OCI-LY3 (cell line): ENCODE data around the gene WIZ.

Experiments used
- EZH2phosphoT487 ChIP-seq: fragments of 200-600 bp; shearing (Covaris generic); IDR thresholded peaks from 2 replicates; pipeline ENCODE4 v1.6.1; 2018; ENCODE audit warnings: antibody characterized with exemption, mixed run types, low read depth
- TF ChIP-seq, protein P1 (sequence below): fragments of 200-600, 300-600 bp; sonication (generic); IDR thresholded peaks from 2 replicates; pipeline ENCODE4 v1.5.1; 2014; ENCODE audit warnings: antibody characterized with exemption, low read length, low read depth

DNA sequence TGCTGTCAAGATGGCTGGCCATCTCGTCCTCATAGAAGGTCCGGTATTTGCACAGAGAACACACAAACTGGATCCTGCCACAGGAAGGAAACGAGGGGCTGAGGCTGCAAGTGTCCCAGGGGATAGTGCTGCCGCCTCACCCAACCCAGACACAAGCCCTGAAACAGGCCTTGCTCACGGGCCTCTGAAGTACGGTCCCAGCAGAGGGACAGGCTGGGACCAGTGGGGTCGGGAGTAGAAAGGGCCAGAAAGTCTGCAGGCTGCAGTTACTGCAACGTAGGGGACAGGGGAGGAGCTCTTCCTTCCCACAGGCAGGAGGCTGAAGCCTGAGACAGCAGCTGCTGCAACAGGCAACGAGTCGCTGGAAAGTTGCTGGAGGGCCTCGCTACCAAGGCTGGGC, 52.0 kb downstream of the WIZ start:
- TF ChIP-seq, protein P1, sequence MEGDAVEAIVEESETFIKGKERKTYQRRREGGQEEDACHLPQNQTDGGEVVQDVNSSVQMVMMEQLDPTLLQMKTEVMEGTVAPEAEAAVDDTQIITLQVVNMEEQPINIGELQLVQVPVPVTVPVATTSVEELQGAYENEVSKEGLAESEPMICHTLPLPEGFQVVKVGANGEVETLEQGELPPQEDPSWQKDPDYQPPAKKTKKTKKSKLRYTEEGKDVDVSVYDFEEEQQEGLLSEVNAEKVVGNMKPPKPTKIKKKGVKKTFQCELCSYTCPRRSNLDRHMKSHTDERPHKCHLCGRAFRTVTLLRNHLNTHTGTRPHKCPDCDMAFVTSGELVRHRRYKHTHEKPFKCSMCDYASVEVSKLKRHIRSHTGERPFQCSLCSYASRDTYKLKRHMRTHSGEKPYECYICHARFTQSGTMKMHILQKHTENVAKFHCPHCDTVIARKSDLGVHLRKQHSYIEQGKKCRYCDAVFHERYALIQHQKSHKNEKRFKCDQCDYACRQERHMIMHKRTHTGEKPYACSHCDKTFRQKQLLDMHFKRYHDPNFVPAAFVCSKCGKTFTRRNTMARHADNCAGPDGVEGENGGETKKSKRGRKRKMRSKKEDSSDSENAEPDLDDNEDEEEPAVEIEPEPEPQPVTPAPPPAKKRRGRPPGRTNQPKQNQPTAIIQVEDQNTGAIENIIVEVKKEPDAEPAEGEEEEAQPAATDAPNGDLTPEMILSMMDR: no peak
- no peak for TF ChIP-seq EZH2phosphoT487
